Loucy (cell line): Measurements from ENCODE around the gene SCGB2A2.

Source experiments
- CTCF ChIP-seq: fragments of 200-600 bp; sonication (generic); conservative IDR thresholded peaks from 2 replicates; pipeline ENCODE4 v1.5.1; 2014; ENCODE audit warnings: mild to moderate bottlenecking, antibody characterized with exemption, low read length
- EZH2phosphoT487 ChIP-seq: fragments of 200-600 bp; IDR thresholded peaks from 2 replicates; pipeline ENCODE4 v1.6.1; 2018; ENCODE audit warnings: antibody characterized with exemption, mild to moderate bottlenecking, moderate library complexity, borderline replicate concordance

DNA sequence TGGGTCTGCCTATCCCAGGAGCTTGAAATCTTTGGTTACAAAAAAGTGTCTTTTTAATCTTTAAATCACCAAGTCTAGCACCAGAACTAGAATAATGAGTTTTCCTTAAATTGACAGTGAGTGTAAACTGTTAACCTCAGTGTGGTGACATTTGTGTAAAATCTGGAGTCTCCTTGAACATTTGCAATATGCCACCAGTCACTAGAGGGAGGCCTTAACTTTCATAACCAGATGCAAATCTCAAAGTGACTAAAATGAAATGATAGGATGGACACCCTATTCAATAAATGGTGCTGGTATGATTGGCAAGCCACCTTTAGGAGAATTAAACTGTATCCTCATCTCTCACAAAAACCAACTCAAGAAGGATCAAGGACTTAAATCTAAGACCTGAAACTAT, 36.2 kb upstream of the SCGB2A2 start:
- TF ChIP-seq CTCF (peak; percentile 53), EZH2phosphoT487 (no peak)
